HG03103 (cell line): ENCODE results near the gene LYRM4.

Experiments used
- ATAC-seq: cut with Tn5 transposase; IDR thresholded peaks from one replicate; pipeline ENCODE4 v1.9.1; 2021; ENCODE audit warnings: low read depth; ENCODE audit not compliant: unreplicated experiment

Gene LYRM4

DNA sequence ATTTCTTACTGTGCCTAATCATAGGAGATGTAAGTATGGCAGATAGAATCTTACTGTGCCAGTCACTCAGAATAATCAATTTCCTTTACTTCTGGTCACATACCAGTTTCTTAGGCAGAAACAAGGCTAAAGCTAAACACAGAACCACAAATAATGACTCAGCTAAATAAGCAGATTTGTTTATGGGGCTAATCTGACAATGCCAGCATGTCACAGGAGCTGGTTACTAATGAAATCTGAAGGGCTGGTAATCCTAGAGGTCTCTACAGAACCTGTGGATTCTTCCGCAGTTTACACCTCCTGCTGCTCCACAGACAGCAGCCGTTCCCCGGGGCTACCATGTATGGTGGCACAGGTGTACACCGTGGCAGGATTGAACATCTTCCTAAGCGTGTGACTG, 80.8 kb downstream of the LYRM4 start:
- no peak for ATAC-seq

DNA sequence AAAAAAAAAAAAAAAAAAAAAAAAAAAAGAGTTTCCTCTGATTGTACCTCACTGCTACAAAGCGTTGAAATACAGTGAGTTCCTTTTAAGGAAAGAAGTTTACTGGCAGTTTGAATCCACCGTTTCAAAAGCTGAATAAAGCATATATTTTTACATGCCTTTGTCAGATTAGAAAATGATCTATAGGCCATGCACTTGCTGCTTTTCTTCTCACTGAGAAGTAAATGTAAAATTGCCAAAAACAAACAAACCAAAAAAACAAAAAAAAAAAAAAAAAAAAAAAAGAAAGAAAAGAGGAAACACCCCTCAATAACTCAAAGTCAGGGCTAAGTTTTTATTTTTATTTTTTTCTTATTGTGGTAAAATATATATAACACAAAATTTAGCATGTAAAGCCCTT, 81.9 kb downstream of the LYRM4 start:
- no peak for ATAC-seq

DNA sequence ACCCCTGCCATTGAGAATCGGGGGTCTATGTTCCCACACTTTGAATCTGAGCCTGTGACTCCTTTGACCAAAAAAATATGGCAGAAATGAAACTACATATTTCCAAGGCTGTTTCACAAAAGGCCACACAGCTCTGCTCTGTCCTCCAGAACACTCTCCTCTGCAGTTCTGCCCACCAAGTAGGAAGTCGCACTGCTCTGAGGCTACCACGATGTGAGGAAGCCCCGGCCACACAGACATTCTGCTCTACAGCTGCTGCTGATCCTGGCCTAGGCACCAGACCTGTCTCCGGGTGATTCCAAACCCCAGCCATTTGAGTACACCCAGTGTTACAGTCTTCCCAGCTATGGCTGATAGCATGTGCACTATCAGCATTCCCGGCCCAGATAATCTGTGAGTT, 85.1 kb downstream of the LYRM4 start:
- no peak for ATAC-seq

DNA sequence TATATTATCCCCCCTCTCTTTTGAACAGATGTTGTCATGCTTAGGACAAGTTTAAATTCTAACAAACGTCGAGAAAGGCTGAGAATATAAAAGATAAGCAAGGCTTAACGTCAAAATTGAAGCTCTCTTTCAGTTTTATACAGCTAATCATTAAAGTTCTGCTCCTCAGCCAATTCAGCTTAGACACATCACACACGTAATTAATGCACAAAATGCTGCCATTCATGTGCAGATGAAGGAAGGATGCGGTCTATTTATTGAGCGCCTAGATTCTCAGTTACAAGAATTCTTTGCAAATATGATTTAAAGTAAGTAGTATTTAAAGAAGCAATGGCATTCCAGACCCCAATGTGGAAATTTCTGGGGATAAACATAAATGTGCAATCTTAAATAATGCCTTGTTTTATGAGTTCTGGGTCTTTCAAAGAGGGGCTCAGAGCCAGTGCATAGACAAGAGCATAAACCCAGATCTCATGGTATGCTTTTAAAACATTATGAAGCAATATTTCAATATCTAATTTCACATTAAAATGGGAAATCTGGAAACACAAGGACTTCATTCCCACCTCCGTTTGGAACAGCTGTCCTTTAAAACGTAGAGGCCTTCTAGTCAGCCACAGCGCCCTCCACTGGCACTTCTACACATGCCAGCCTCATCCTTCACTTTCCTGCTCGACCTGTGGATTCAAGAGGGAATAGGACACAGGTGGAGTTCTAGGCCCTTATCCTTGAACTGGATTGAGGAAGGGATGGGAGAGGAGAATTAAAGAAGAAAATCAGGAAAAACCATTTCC, 85.8 kb downstream of the LYRM4 start:
- ATAC-seq, result no peak

DNA sequence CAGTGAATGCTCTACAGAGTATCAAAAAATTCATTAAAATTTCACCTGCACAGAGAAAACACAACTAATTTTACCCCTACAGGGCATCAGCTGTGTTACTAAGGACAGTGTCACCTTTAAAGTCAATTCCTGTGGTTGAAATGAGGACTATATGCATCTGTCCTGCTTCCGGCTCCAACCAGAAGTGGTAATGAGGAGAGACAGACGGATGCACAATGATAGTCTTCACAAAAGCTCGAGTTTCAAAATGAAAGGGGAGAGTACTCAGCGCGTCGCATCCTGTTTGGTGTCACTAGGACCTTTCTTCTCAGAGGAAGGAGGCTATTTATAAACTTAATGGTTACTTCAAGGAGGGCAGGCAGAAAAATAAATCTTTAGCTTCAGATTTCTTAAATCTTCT, 86.5 kb downstream of the LYRM4 start:
- peak; percentile 91 for ATAC-seq

DNA sequence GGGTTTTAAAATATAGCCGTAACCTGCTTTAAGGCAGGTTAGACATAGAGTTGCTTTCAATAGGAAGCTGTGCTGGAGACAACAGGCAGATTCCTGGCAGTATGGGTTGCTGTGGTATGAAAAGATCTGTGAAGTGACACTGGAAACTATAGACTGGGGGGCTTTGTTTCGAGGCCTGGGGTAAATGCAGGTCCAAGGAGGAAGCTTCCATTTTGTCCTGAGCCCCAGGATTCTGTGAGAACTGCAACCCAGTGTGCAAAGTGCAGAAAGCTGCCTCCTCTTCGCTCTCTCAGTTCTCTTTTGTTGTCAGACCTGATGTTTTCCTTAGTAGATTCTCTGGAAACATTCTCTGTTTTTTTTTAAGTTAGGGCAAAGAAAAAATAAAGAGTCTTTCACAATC, 86.9 kb downstream of the LYRM4 start:
- ATAC-seq, result peak; percentile 31

DNA sequence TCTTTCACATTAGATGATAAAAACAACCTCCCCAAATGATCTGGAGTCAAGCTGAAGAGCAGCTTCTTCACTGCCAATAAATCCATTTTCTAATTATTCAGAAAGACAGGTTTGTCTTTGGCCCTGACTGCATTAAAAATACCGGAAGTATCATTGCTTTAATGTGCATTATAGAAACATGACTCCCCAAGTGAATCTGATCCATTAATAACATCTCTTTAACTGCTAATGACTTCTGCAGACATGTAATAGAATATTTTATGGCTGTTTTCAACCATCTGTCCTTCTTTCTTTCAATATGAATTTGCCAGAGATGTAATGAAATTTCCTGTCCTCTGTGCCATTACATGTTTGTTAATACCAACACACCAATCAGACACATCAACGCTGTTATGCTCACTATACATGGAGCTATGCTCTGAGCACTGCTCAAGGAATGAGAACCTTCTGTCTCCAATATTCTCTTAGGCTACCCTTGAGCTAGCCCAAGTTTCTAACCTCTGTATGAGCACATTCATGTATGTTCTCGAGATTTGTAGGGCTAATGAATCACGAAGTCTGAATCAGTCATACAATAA, 87.8 kb downstream of the LYRM4 start:
- ATAC-seq, result no peak

DNA sequence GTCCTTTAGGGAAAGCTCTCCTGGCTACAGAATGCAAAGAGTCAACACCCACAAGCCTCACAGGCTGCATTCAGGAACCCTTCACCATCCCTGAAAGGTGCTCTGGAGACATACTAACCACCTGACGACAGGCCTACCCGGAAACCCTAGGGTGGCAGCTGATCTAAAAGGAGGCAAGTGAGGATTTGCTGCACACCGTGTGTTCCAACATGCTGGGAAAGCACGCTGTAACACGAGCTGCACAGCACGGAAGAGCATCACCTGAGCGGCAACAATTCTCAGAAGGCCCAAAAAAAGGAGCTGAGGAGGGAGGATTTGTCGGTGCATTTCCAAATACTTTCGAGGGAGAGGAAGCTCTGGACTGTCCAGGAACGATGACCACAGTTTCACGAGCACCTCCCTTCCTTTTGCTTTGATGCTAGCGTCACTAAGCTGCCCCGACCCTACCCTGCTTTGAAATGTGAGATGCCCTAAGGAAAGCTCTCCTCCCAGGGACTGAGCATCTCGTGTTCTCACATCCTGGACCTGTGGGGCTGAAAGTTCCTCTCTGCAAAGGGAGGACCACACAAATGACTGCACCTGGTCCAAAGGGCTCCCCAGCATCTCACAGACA, 88.6 kb downstream of the LYRM4 start:
- ATAC-seq, result no peak

DNA sequence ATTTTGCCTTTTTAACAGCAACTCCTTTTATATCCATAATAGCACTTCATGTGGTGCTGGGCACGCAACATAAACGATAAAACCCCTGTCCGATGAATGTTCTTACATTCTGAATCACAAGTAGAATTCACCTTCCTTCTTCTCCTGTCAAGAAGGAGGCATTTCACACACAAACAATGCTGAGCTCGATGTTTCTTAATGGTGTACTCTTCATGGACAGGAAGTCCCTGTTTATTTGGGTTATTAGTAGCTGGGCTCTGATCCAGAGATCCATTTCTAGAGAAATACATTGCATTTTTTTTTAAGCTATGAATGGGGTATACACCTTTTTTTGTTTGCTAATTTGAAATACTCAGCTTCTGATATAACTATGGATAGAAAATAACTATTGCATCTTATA, 93.2 kb downstream of the LYRM4 start:
- no peak for ATAC-seq

DNA sequence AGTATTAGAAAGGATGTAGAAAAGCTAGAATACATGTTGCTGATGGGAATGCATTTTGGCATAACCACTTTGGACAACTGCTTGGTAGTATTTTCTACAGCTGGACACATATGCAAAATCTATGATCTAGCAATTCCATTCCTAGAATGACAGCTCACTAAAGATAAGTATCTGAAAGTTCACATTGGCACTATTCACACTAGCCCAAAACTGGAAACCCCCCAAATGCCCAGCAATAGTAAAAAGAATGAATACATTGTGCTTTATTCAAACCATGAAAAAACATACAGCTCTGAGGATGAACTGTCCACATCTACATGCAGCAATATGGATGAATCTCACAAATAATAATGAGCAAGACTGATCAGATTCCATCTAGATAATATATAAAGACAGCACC, 96.7 kb downstream of the LYRM4 start:
- ATAC-seq, result no peak

DNA sequence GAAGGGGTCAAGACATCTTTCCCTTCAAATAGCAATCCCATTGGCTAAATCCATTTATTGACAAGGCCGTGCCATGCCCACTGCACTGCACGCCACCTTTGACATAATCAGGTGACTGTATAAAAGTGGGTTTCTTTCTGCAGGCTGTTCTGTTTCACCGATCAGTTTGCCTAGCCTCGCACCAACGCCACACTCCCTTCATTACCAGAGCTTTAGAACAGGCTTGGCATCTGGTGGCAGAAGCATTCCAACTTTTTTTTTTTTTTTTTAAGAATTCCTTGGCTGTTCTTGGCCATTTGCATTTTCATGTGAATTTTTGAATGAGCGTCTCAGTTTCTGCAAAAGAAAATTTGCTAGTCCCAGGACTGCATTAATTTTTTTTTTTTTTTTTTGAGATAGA, 97.5 kb downstream of the LYRM4 start:
- ATAC-seq, result no peak

DNA sequence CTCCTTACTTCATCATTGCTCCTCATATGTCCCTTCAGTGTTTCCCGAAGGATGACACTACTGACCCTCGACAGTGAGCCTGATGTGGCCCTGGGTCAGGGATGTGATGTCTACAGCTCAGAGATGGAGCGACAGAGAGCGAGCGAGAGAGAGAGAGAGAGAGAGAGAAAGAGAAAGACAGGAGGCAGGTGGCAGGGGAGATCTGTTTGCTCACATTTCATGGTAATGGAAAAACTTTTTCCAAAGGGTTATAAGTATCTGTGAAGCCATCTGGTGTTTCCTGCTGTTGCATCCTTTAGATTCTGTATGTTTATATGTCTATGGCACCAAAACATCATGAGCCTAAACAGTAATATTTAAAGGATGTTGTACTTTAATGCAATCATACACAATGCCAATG, 98.4 kb downstream of the LYRM4 start:
- no peak for ATAC-seq

DNA sequence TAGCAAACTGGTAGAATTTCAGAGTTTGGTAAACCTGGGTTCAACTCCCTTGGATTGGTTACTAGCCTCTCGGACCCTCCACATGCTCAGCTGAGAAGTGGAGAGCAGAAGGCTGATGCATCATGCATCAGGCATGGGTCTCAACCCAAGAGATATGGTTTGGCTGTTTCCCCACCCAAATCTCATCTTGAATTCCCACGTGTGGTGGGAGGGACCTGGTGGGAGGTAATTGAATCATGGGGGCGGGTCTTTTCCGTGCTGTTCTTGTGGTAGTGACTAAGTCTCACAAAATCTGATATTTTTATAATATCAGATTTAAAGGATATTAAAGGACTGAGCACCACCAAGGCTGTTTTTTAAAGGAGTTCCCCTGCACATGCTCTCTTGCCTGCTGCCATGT, 100.5 kb downstream of the LYRM4 start:
- no peak for ATAC-seq

DNA sequence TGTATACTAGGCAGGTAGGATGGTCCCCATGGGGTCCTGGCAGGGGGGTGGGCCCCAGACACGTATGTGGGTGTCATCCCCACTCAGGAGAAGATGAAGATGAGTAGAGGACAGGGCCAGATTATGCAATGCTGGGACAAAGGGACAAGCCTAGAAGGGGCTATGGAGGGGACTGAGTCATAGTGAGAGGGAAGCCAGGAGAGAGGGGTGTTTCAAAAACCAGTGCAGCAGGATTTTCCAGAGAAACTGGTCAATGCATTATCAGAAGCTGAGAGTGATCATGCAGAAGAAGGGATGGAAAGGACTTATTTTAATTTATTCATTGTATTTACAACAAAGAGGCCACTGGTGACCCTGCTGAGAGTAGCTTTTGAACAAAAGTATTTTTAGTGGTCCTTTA, 101.6 kb downstream of the LYRM4 start:
- ATAC-seq, result no peak

DNA sequence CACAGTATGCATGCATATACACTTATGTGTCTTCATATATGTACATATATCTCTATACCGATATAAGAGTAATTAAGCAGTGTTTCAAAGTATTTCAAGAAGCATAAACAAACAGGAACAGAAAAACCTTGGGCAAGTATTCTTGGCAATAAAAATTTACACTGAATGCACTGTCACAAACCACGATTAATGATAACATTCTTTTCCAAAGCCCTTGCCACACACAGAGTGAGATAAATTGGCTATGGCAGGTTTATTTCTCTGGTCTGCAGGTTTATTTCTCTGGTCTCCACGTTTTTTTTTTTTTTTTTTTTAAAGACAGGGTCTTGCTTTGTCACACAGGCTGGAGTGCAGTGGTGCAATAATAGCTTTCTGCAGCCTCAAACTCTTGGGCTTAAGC, 102.6 kb downstream of the LYRM4 start:
- ATAC-seq, result no peak

DNA sequence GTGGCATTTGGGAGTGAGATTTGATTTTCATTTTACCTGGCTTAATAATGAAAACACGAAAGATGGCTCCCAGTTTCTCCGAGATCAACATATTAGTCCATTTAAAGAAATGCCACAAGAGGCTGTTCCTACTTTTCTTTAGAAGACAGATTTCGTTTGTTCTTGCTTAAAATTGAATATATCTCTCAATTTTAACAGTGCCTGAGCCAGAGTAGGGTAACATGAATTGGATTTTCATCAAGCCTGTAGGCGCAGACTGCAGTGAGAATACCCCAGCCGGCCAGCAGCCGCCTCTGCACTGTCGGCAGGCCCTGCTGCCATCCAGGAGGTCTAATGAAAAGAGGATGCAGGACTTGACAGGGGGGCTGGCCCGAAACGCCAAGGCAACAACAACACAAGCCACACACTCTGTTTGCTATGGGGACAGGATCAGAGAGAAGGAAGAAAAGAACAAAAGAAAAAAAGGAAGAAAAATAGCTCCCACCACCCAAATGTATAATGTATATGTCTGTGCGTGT, 103.1 kb downstream of the LYRM4 start:
- no peak for ATAC-seq

DNA sequence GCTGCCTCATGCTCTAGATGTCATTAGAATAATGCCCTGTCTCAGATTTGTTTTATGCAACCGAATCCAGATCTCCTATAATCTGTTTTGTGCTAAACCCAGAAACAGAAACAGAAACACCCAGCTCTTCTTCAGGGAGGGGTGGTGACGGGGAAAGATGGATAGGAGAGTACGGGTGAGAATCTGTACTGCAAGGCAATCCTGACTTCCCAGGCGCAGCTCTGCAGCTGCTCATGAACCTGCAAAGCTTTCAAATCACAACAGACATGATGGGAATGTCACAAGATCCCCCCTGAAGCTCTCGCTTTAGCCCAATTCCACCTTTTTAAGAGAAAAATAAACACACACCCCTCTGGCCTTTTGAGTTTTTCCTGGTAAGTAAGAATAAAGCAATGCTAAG, 104.1 kb downstream of the LYRM4 start:
- ATAC-seq, result no peak

DNA sequence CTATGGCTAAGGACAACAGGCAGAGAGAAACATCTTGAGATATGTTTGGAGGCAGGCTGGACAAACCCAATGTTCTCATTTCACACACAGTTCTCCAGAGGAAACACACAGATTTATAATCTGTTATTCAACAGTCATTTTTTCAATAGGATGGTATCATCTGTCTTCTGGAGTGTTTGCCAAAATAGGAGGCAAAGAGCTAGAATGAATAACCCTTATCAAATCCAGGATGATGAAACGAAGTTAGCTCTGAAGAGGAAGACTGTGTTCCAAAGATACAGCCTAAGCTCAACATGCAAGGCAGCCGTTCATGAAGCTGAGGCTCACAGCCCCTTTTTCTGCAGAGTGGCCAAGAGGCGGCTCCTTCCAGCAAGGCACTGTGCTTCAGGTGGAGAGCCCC, 104.8 kb downstream of the LYRM4 start:
- no peak for ATAC-seq

DNA sequence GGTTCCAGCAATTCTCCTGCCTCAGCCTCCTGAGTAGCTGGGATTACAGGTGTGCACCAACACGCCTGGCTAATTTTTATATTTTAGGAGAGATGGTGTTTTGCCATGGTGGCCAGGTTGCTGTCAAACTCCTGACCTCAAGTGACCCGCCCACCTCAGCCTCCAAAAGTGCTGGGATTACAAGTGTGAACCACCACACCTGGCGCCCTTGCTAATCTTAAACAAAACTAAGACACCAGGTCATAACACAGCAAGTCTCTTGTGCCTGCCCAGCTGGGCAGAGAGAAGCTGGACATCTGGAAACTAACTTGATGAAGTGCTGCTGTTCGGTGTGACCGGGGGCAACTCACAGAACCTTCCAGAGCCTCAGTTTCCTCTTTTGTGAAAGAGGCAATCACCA, 107.6 kb downstream of the LYRM4 start:
- ATAC-seq, result no peak

DNA sequence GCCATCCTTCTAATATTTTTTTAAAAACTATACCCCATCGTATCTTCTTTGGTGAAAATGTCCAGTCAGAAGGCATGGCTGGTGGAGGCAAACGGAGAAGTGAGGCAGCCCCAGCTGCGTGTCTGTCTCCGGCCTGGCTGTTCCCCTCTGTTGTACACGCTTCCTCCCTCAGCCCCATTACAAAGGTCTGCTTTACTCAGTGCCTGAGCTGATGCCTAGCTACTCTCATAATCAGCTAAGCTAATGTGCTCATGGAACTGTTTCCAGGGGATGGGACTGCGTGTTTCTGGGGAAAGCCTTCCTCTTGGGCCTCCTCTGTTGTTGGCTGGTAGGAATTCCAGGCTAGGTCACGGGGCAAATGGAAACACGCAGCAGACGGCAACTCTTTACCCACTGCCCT, 108.3 kb downstream of the LYRM4 start:
- no peak for ATAC-seq

DNA sequence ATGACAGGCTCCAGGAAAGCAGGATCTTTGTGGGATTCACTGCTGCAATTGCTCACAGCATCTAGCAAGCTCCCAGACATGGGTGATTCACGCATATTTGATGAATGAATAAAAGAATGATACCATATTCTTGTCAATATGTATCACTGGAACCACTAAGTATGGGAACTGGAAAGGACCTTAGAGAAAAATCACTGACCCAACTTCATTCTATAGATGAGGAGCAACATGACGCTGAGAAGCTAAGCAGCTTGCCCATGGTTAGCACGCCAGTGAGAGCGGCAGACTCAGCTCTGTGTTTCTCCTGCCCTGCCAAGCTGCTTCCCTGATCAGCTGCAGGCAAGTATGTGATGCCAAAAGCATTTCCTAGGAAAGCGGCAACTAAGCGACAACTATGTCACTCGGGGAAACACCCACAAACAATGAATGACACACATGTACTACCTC, 108.8 kb downstream of the LYRM4 start:
- no peak for ATAC-seq
